H1 (cell line): ENCODE results near the gene TOR1A. TPM values are rescaled to one million over a fixed set of nuclear protein-coding genes. Genes with fewer than 3 reads are reported as not detected.

ENCODE experiments used
- RAD21 ChIP-seq, 2 experiments: IDR thresholded peaks in 1 of 2; conservative IDR thresholded peaks in 1 of 2; 2 replicates each; pipeline ENCODE4 v1.6.1; 2011; ENCODE audit warnings: low read depth in 2 of 2, low read length in 2 of 2, improper control_type of control experiment in 1 of 2, inconsistent platforms in 1 of 2, mild to moderate bottlenecking in 1 of 2, moderate library complexity in 1 of 2
- USF2 ChIP-seq: IDR thresholded peaks from 2 replicates; pipeline ENCODE4 v1.6.1; 2011; ENCODE audit warnings: low read length, improper control_type of control experiment
- polyA plus RNA-seq, 7 experiments: library from polyadenylated mRNA; depleted of rRNA in 3 of 7; stranded (reverse) in 5 of 7; unstranded in 2 of 7; fragments of >200 nt in 5 of 7; fragments of 200-250 nt in 2 of 7; gene quantifications; 1 replicate in 5 of 7; 2 replicates in 1 of 7; 4 replicates in 1 of 7; pipeline versions ENCODE4 v1.2.1 to v1.2.3, GENCODE V29; 2011 to 2013; ENCODE audit warnings: missing spikeins in 2 of 7, mixed read lengths in 2 of 7
- total RNA-seq: library from RNA; stranded (reverse); fragmentation: NEBNext Ultra II Directional; extraction: Animal tissue kit (Norgen Biotek cat#: 25700); gene quantifications from 2 replicates; pipeline ENCODE4 v1.2.1, GENCODE V29; 2021

Gene TOR1A
- total and polyA plus RNA-seq, 2 of the 8 experiments (the other 6 are each of a cell fraction or from before 2014, with no cell fraction given) = 37.6 to 46.7 TPM

- TF ChIP-seq USF2 (no peak), RAD21 (IDR thresholded peaks at IDR 0.05 in 1 of 2, conservative IDR thresholded peaks at IDR 0.05 in 1 of 2; ENCODE audit: low read depth in 2 of 2, low read length in 2 of 2) (no peak)
- TF ChIP-seq, all 59 proteins: peak for 0
Measured at GRCh38 chr9:129850821-129851550, 27.1 kb upstream of the TOR1A start (continued).
